Gastroesophageal sphincter (tissue), 4 donors: ENCODE results near the gene PPP1R2. TPM values are rescaled to one million over a fixed set of nuclear protein-coding genes. Genes with fewer than 3 reads are reported as not detected.

Source experiments
- ATAC-seq: fragments of 150-250 bp; one replicate; pipeline ENCODE4 v1.9.1; 2016; ENCODE audit warnings: mild to moderate bottlenecking, moderate library complexity
- H3K27ac ChIP-seq, 4 donors: fragments of 200-600 bp; sonication (generic) in 3 of 4; 1 replicate in 3 of 4; 2 replicates in 1 of 4; pipeline ENCODE4 v1.5.1; 2016 to 2019
- H3K27me3 ChIP-seq: fragments of 200-600 bp; sonication (generic); one replicate; pipeline ENCODE4 v1.5.1; 2019
- H3K36me3 ChIP-seq, 2 donors: fragments of 200-600 bp; sonication (generic); one replicate each; pipeline ENCODE4 v1.5.1; 2019; ENCODE audit warnings: control low read depth in 1 of 2
- H3K4me1 ChIP-seq, 3 donors: fragments of 200-600 bp; sonication (generic); 1 replicate in 2 of 3; 2 replicates in 1 of 3; pipeline ENCODE4 v1.5.1; 2016 to 2019; ENCODE audit warnings: control low read depth in 2 of 3
- H3K4me3 ChIP-seq, 2 donors: fragments of 200-600 bp; sonication (generic); one replicate each; pipeline ENCODE4 v1.5.1; 2019; ENCODE audit warnings: mild to moderate bottlenecking in 1 of 2, moderate library complexity in 1 of 2
- H3K9me3 ChIP-seq, 3 donors: fragments of 200-600 bp; sonication (generic); one replicate each; pipeline ENCODE4 v1.5.1; 2017 to 2019; ENCODE audit warnings: control low read depth in 2 of 3
- CTCF ChIP-seq, 4 experiments: fragments of 200-600 bp in 2 of 4; fragments of 450-650 bp in 2 of 4; sonication (generic) in 1 of 4; IDR thresholded peaks; one replicate each; pipeline ENCODE4 v1.5.1; 2017 to 2019; ENCODE audit warnings: antibody characterized with exemption in 4 of 4, mild to moderate bottlenecking in 2 of 4, moderate library complexity in 2 of 4
- EP300 ChIP-seq: sonication (generic); formaldehyde crosslinking; IDR thresholded peaks from one replicate; pipeline ENCODE4 v1.6.1; 2017; ENCODE audit warnings: antibody characterized with exemption, mild to moderate bottlenecking
- POLR2A ChIP-seq, 2 donors: fragments of 450-650 bp; IDR thresholded peaks; one replicate each; pipeline ENCODE4 v1.6.1; 2017; ENCODE audit warnings: antibody characterized with exemption in 2 of 2, mild to moderate bottlenecking in 2 of 2, moderate library complexity in 1 of 2
- POLR2AphosphoS5 ChIP-seq: sonication (generic); formaldehyde crosslinking; IDR thresholded peaks from one replicate; pipeline ENCODE4 v1.6.1; 2017; ENCODE audit warnings: antibody characterized with exemption
- WGBS, 2 donors: methylation state at CpG; one replicate each; pipeline ENCODE4 v1.1.5; 2018; ENCODE audit warnings: low coverage in 1 of 2; 5-methylcytosine and 5-hydroxymethylcytosine counted together
- total RNA-seq, 4 donors: library from RNA; depleted of rRNA; stranded (reverse); fragments of >200 nt; gene quantifications; one replicate each; pipeline ENCODE4 v1.1.0, GENCODE V29; 2016

The PPP1R2 gene
- total RNA-seq, 4 donors from 2014 or later: 63.1 to 472 (median 80.7) TPM

- WGBS, 2 donors: 59 to 84% methylated on average over 2 to 7 of the region's 7 CpGs
- ATAC-seq: no peak
- TF ChIP-seq CTCF (IDR thresholded peaks at IDR 0.05): no peak
- TF ChIP-seq POLR2AphosphoS5: no peak
- no peak for TF ChIP-seq EP300
- TF ChIP-seq POLR2A (IDR thresholded peaks at IDR 0.05): no peak
- Histone ChIP-seq H3K27me3 (no peaks in the 10 kb centered on the region), H3K9me3 (no peaks in the 10 kb centered on the region), H3K4me3 (no peak overlapping the region), H3K4me1 (peaks cover 0 to 41% (median 0%) of the 10 kb centered on the region in 3 donors), H3K27ac (no peak overlapping the region), H3K36me3 (peaks cover 0 to 2% of the 10 kb centered on the region in 2 donors)
These were observed 10.3 kb downstream of the PPP1R2 start for GRCh38 chr3:195532834-195533233.

GRCh38 chr3:195532345-195532744, 10.8 kb downstream of the PPP1R2 start:
- ATAC-seq: no peak
- no peaks in the 10 kb centered on the region for H3K9me3 ChIP-seq
- no peak overlapping the region for H3K4me3 ChIP-seq
- no peak overlapping the region for H3K27ac ChIP-seq
- peaks cover 0 to 7% of the 10 kb centered on the region in 2 donors for H3K36me3 ChIP-seq
- H3K4me1 ChIP-seq: peaks cover 0 to 36% (median 0%) of the 10 kb centered on the region in 3 donors
- TF ChIP-seq POLR2A (IDR thresholded peaks at IDR 0.05) (no peak), CTCF (IDR thresholded peaks at IDR 0.05) (no peak), POLR2AphosphoS5 (no peak), EP300 (no peak)
- WGBS, 2 donors: 24 to 38% methylated on average over 2 to 3 of the region's 3 CpGs
- H3K27me3 ChIP-seq: no peaks in the 10 kb centered on the region

- peaks cover 0 to 35% (median 0%) of the 10 kb centered on the region in 3 donors for H3K4me1 ChIP-seq
- WGBS, 2 donors: 78 to 96% methylated on average over 5 of the region's 5 CpGs
- H3K9me3 ChIP-seq: no peaks in the 10 kb centered on the region
- no peak overlapping the region for H3K27ac ChIP-seq
- H3K4me3 ChIP-seq: no peak overlapping the region
- ATAC-seq: no peak
- H3K27me3 ChIP-seq: no peaks in the 10 kb centered on the region
- TF ChIP-seq CTCF (IDR thresholded peaks at IDR 0.05): no peak
- TF ChIP-seq POLR2AphosphoS5: no peak
- TF ChIP-seq EP300: no peak
- no peak for TF ChIP-seq POLR2A (IDR thresholded peaks at IDR 0.05)
- peaks cover 0 to 13% of the 10 kb centered on the region in 2 donors for H3K36me3 ChIP-seq
These were observed 11.4 kb downstream of the PPP1R2 start for GRCh38 chr3:195531683-195532082.

- Histone ChIP-seq H3K9me3 (no peaks in the 10 kb centered on the region), H3K4me1 (peaks cover 0 to 5% (median 0%) of the 10 kb centered on the region in 3 donors), H3K4me3 (no peak overlapping the region), H3K27me3 (no peaks in the 10 kb centered on the region), H3K27ac (no peak overlapping the region), H3K36me3 (peaks cover 0 to 42% of the 10 kb centered on the region in 2 donors)
- TF ChIP-seq CTCF (IDR thresholded peaks at IDR 0.05) (no peak), POLR2AphosphoS5 (no peak), EP300 (no peak), POLR2A (IDR thresholded peaks at IDR 0.05) (no peak)
- no peak for ATAC-seq
- WGBS, 2 donors: 80% methylated on average over 1 of the region's 4 CpGs; no CpG with 5 or more reads in 1 of the 2 donors
These were observed 16.6 kb downstream of the PPP1R2 start for GRCh38 chr3:195526492-195526891.

- H3K27me3 ChIP-seq: no peaks in the 10 kb centered on the region
- ATAC-seq: no peak
- H3K4me1 ChIP-seq: peaks cover 0 to 5% (median 0%) of the 10 kb centered on the region in 3 donors
- H3K27ac ChIP-seq: no peak overlapping the region
- TF ChIP-seq POLR2AphosphoS5 (no peak), EP300 (no peak), CTCF (IDR thresholded peaks at IDR 0.05) (no peak)
- H3K36me3 ChIP-seq: peaks cover 0 to 42% of the 10 kb centered on the region in 2 donors
- WGBS, 2 donors: 79 to 82% methylated on average over 6 to 14 of the region's 14 CpGs
- H3K9me3 ChIP-seq: no peaks in the 10 kb centered on the region
- no peak overlapping the region for H3K4me3 ChIP-seq
These were observed 18.8 kb downstream of the PPP1R2 start for GRCh38 chr3:195524171-195524896.
